MM.1S (cell line): ENCODE results near the gene LCE7A.

ENCODE experiments used
- DNase-seq: peaks from one replicate; pipeline ENCODE4 v3.0.0-alpha.2; 2015
- H2AFZ ChIP-seq: fragments of 300-600 bp; sonication (generic); 2 replicates; pipeline ENCODE4 v1.6.0; 2016; ENCODE audit warnings: antibody characterized with exemption, low read length
- H3F3A ChIP-seq: fragments of 300-600 bp; sonication (generic); 2 replicates; pipeline ENCODE4 v1.6.1; 2016; ENCODE audit warnings: mild to moderate bottlenecking, antibody characterized with exemption, low read length, moderate library complexity, mixed read lengths; ENCODE audit not compliant: insufficient read depth
- H3K27ac ChIP-seq: fragments of 300-600 bp; sonication (generic); 2 replicates; pipeline ENCODE4 v1.5.1; 2016; ENCODE audit warnings: mild to moderate bottlenecking, low read length
- H3K27me3 ChIP-seq: fragments of 300-600 bp; sonication (generic); replicated peaks from 2 replicates; pipeline ENCODE4 v1.6.0; 2016; ENCODE audit warnings: low read length; ENCODE audit not compliant: insufficient read depth
- H3K36me3 ChIP-seq: fragments of 300-600 bp; sonication (generic); replicated peaks from 2 replicates; pipeline ENCODE4 v1.6.1; 2016; ENCODE audit warnings: mild to moderate bottlenecking, low read length, mixed read lengths; ENCODE audit not compliant: insufficient read depth
- H3K4me1 ChIP-seq: fragments of 300-600 bp; sonication (generic); 2 replicates; pipeline ENCODE4 v1.6.1; 2016; ENCODE audit warnings: low read length, mixed read lengths
- H3K4me2 ChIP-seq: fragments of 300-600 bp; sonication (generic); 2 replicates; pipeline ENCODE4 v1.6.0; 2016; ENCODE audit warnings: low read depth, low read length
- H3K4me3 ChIP-seq: fragments of 300-600 bp; sonication (generic); 2 replicates; pipeline ENCODE4 v1.5.1; 2016; ENCODE audit warnings: low read length, mixed read lengths
- H3K79me2 ChIP-seq: fragments of 300-600 bp; sonication (generic); 2 replicates; pipeline ENCODE4 v1.6.1; 2016; ENCODE audit warnings: mixed run types, low read length, mixed read lengths
- H3K9ac ChIP-seq: fragments of 300-600 bp; sonication (generic); 2 replicates; pipeline ENCODE4 v1.6.1; 2016; ENCODE audit warnings: low read length, mixed read lengths
- H3K9me2 ChIP-seq: fragments of 300-600 bp; sonication (generic); replicated peaks from 2 replicates; pipeline ENCODE4 v1.6.1; 2016; ENCODE audit warnings: mild to moderate bottlenecking, low read length, mixed read lengths; ENCODE audit not compliant: insufficient read depth
- H3K9me3 ChIP-seq: fragments of 300-600 bp; sonication (generic); replicated peaks from 2 replicates; pipeline ENCODE4 v1.6.1; 2016; ENCODE audit warnings: mild to moderate bottlenecking, low read length, mixed read lengths; ENCODE audit not compliant: insufficient read depth
- H4K20me1 ChIP-seq: fragments of 300-600 bp; sonication (generic); 2 replicates; pipeline ENCODE4 v1.6.1; 2016; ENCODE audit warnings: mild to moderate bottlenecking, low read length, moderate library complexity, mixed read lengths; ENCODE audit not compliant: insufficient read depth
- CTCF ChIP-seq: fragments of 300-600 bp; sonication (generic); IDR thresholded peaks from 2 replicates; pipeline ENCODE4 v1.5.1; 2016; ENCODE audit warnings: antibody characterized with exemption, low read length, mixed read lengths
- EZH2 ChIP-seq: fragments of 300-600 bp; sonication (generic); optimal IDR thresholded peaks from 2 replicates; pipeline ENCODE3; 2017; ENCODE audit warnings: low read depth, mild to moderate bottlenecking, antibody characterized with exemption, low read length, mixed read lengths
- EZH2phosphoT487 ChIP-seq: fragments of 300-600 bp; sonication (generic); IDR thresholded peaks from 2 replicates; pipeline ENCODE4 v1.6.1; 2018; ENCODE audit warnings: antibody characterized with exemption, low read length

The LCE7A gene

GRCh38 chr1:152880316-152880715, 20.5 kb downstream of the LCE7A start:
- Histone ChIP-seq H3K36me3 (no peaks in the 10 kb centered on the region), H2AFZ (no peak overlapping the region), H3K4me2 (no peak overlapping the region), H3K9me3 (no peaks in the 10 kb centered on the region), H4K20me1 (no peaks in the 10 kb centered on the region), H3K27me3 (no peaks in the 10 kb centered on the region), H3K9ac (no peak overlapping the region), H3F3A (no peaks in the 10 kb centered on the region), H3K9me2 (no peaks in the 10 kb centered on the region), H3K4me1 (no peaks in the 10 kb centered on the region), H3K4me3 (no peak overlapping the region), H3K27ac (no peak overlapping the region), H3K79me2 (no peaks in the 10 kb centered on the region)
- TF ChIP-seq EZH2 (no peak), EZH2phosphoT487 (no peak), CTCF (no peak)
- DNase-seq: no peak

DNA sequence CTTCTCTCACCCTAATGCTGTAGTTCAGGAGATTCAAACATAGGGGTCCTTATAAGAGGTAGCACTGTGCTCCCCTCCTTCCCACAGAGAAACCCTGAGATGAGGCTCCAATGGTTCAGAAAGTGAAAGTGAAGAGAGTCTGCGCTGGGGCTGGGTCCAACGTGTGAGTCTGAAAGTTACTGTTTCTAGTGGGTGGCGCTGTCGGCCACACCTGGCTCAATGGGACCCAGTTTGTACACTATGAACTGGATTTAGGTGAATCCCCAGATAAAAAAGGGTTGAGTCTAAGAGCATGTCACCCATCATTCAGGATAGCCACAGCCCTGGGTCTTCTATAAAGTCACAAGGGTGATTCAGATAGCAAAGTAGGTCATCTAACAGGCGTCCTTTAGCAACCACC, 21.1 kb downstream of the LCE7A start:
- Histone ChIP-seq H2AFZ (no peak overlapping the region), H3K27ac (no peak overlapping the region), H3K9ac (no peak overlapping the region), H3K79me2 (no peaks in the 10 kb centered on the region), H3K27me3 (no peaks in the 10 kb centered on the region), H3K4me1 (no peaks in the 10 kb centered on the region), H3K4me2 (no peak overlapping the region), H3K9me3 (no peaks in the 10 kb centered on the region), H3K4me3 (no peak overlapping the region), H3K9me2 (no peaks in the 10 kb centered on the region), H4K20me1 (no peaks in the 10 kb centered on the region), H3K36me3 (no peaks in the 10 kb centered on the region), H3F3A (no peaks in the 10 kb centered on the region)
- DNase-seq: peak; percentile 58
- TF ChIP-seq EZH2 (no peak), EZH2phosphoT487 (no peak), CTCF (no peak)

DNA sequence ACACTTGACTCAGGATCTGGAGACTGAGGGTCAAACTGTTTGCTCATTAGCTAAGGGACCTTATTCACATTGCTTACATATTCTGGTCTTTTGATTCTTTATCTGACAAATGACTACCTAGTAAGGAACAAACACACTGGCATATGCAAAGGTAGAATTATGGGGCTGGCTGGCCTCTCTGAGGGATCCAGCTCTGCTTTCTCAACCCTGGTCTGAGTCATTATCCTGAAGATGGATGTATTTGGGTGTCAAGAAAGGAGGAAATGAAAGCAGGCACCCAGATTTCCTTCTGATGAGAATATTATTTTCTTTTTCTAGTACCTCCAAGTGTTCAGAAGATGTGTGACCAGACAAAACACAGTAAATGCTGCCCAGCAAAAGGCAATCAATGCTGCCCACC, 24.3 kb downstream of the LCE7A start:
- no peaks in the 10 kb centered on the region for H3K27me3 ChIP-seq
- H3K4me3 ChIP-seq: no peak overlapping the region
- H3K36me3 ChIP-seq: no peaks in the 10 kb centered on the region
- H3K27ac ChIP-seq: no peak overlapping the region
- H3F3A ChIP-seq: no peaks in the 10 kb centered on the region
- H3K4me1 ChIP-seq: no peaks in the 10 kb centered on the region
- no peak overlapping the region for H3K4me2 ChIP-seq
- no peaks in the 10 kb centered on the region for H4K20me1 ChIP-seq
- H3K9ac ChIP-seq: no peak overlapping the region
- H2AFZ ChIP-seq: no peak overlapping the region
- H3K79me2 ChIP-seq: no peaks in the 10 kb centered on the region
- TF ChIP-seq CTCF (no peak), EZH2phosphoT487 (no peak), EZH2 (no peak)
- H3K9me3 ChIP-seq: no peaks in the 10 kb centered on the region
- DNase-seq: no peak
- H3K9me2 ChIP-seq: no peaks in the 10 kb centered on the region

GRCh38 chr1:152884506-152884905, 24.7 kb downstream of the LCE7A start:
- H2AFZ ChIP-seq: no peak overlapping the region
- TF ChIP-seq EZH2phosphoT487: no peak
- no peak for TF ChIP-seq CTCF
- TF ChIP-seq EZH2: no peak
- H3K79me2 ChIP-seq: no peaks in the 10 kb centered on the region
- H4K20me1 ChIP-seq: no peaks in the 10 kb centered on the region
- H3K4me2 ChIP-seq: no peak overlapping the region
- no peak overlapping the region for H3K27ac ChIP-seq
- H3K9me2 ChIP-seq: no peaks in the 10 kb centered on the region
- H3F3A ChIP-seq: no peaks in the 10 kb centered on the region
- no peaks in the 10 kb centered on the region for H3K36me3 ChIP-seq
- H3K27me3 ChIP-seq: no peaks in the 10 kb centered on the region
- no peaks in the 10 kb centered on the region for H3K4me1 ChIP-seq
- no peak for DNase-seq
- H3K9ac ChIP-seq: no peak overlapping the region
- H3K9me3 ChIP-seq: no peaks in the 10 kb centered on the region
- no peak overlapping the region for H3K4me3 ChIP-seq
